Chondrocyte (in vitro differentiated cells): ENCODE data around the gene TRIM9. TPM values are rescaled to one million over a fixed set of nuclear protein-coding genes. Genes with fewer than 3 reads are reported as not detected.

Source experiments
- DNase-seq: peaks from one replicate; pipeline ENCODE4 v3.0.0; 2021; ENCODE audit warnings: mixed read lengths, low spot score
- H3K27ac Mint-ChIP-seq: one replicate; pipeline ENCODE4 v1.8.0; 2021; ENCODE audit warnings: mild to moderate bottlenecking, moderate library complexity, mixed read lengths; ENCODE audit not compliant: unreplicated experiment
- H3K27me3 Mint-ChIP-seq: 2 replicates; pipeline ENCODE4 v1.8.0; 2021; ENCODE audit warnings: low read depth, mixed read lengths
- H3K36me3 Mint-ChIP-seq: 2 replicates; pipeline ENCODE4 v1.8.0; 2021; ENCODE audit warnings: low read depth, mixed read lengths
- H3K4me1 Mint-ChIP-seq: 2 replicates; pipeline ENCODE4 v1.8.0; 2021; ENCODE audit warnings: low read depth, mild to moderate bottlenecking, mixed read lengths
- H3K4me3 Mint-ChIP-seq: one replicate; pipeline ENCODE4 v1.8.0; 2021; ENCODE audit warnings: mild to moderate bottlenecking, moderate library complexity, mixed read lengths; ENCODE audit not compliant: unreplicated experiment
- H3K9me3 Mint-ChIP-seq: 2 replicates; pipeline ENCODE4 v1.8.0; 2021; ENCODE audit warnings: low read depth, mixed read lengths
- CTCF ChIP-seq: fragments of 200-600 bp; sonication (generic); IDR thresholded peaks from 2 replicates; pipeline ENCODE4 v1.5.0; 2021; ENCODE audit warnings: antibody characterized with exemption, mild to moderate bottlenecking, moderate library complexity
- total RNA-seq: library from RNA; stranded (reverse); gene quantifications from 3 replicates; pipeline ENCODE4 v1.2.1, GENCODE V29; 2021

The TRIM9 gene
- total RNA-seq, 1 donor from 2014 or later, result 15.5 TPM

- H3K27me3 Mint-ChIP-seq, result no peaks in the 10 kb centered on the region
- H3K4me3 Mint-ChIP-seq, result peak overlapping the region; percentile 85
- TF ChIP-seq CTCF, result peak; percentile 74
- H3K9me3 Mint-ChIP-seq, result no peaks in the 10 kb centered on the region
- peaks cover 52% of the 10 kb centered on the region for H3K4me1 Mint-ChIP-seq
- peaks cover 2% of the 10 kb centered on the region for H3K36me3 Mint-ChIP-seq
- no peak overlapping the region for H3K27ac Mint-ChIP-seq
- DNase-seq, result peak; percentile 93
These were observed 1.3 kb downstream of the TRIM9 start for GRCh38 chr14:51093371-51094281.

GRCh38 chr14:51092965-51093364, 1.9 kb downstream of the TRIM9 start:
- H3K9me3 Mint-ChIP-seq, result no peaks in the 10 kb centered on the region
- peaks cover 2% of the 10 kb centered on the region for H3K36me3 Mint-ChIP-seq
- peaks cover 58% of the 10 kb centered on the region for H3K4me1 Mint-ChIP-seq
- H3K27ac Mint-ChIP-seq, result no peak overlapping the region
- no peaks in the 10 kb centered on the region for H3K27me3 Mint-ChIP-seq
- H3K4me3 Mint-ChIP-seq, result peak overlapping the region; percentile 85
- DNase-seq, result no peak
- TF ChIP-seq CTCF, result no peak

GRCh38 chr14:51089278-51089677, 5.6 kb downstream of the TRIM9 start:
- Mint-ChIP-seq H3K4me3 (no peak overlapping the region), H3K4me1 (peaks cover 58% of the 10 kb centered on the region), H3K36me3 (peaks cover 3% of the 10 kb centered on the region), H3K9me3 (no peaks in the 10 kb centered on the region), H3K27ac (no peak overlapping the region), H3K27me3 (no peaks in the 10 kb centered on the region)
- DNase-seq, result no peak
- no peak for TF ChIP-seq CTCF

- no peaks in the 10 kb centered on the region for H3K27me3 Mint-ChIP-seq
- no peaks in the 10 kb centered on the region for H3K9me3 Mint-ChIP-seq
- peaks cover 41% of the 10 kb centered on the region for H3K4me1 Mint-ChIP-seq
- no peak overlapping the region for H3K4me3 Mint-ChIP-seq
- H3K36me3 Mint-ChIP-seq, result peaks cover 4% of the 10 kb centered on the region
- peak overlapping the region; percentile 33 for H3K27ac Mint-ChIP-seq
- no peak for TF ChIP-seq CTCF
- DNase-seq, result no peak
These were observed 7.9 kb downstream of the TRIM9 start for GRCh38 chr14:51087031-51087441.

GRCh38 chr14:51086044-51086443, 8.9 kb downstream of the TRIM9 start:
- no peaks in the 10 kb centered on the region for H3K9me3 Mint-ChIP-seq
- H3K27ac Mint-ChIP-seq, result no peak overlapping the region
- H3K4me1 Mint-ChIP-seq, result peaks cover 39% of the 10 kb centered on the region

More at GRCh38 chr14:51086044-51086443, 8.9 kb downstream of the TRIM9 start:
- Mint-ChIP-seq H3K36me3 (peaks cover 4% of the 10 kb centered on the region), H3K4me3 (no peak overlapping the region), H3K27me3 (no peaks in the 10 kb centered on the region)
- DNase-seq, result no peak
- no peak for TF ChIP-seq CTCF
